WTC11 (cell line): Measurements from ENCODE around the gene LDB2. TPM values are rescaled to one million over a fixed set of nuclear protein-coding genes. Genes with fewer than 3 reads are reported as not detected.

ENCODE experiments used
- ATAC-seq: fragments of 200-7000 bp; cut with Tn5 transposase; 2 replicates; pipeline ENCODE4 v1.10.0; 2021; ENCODE audit warnings: mild to moderate bottlenecking, moderate library complexity
- CTCF ChIA-PET: fragments of 300-600 bp; sonication (Branson Sonifier 250); formaldehyde crosslinking; loops from one replicate; lab custom pipeline; 2021; ENCODE audit warnings: antibody characterized with exemption; lab: Charles Lee
- POLR2A ChIA-PET: fragments of 350-600 bp; sonication (Branson Sonifier 250); formaldehyde crosslinking; loops from one replicate; lab custom pipeline; 2021; ENCODE audit warnings: antibody characterized with exemption; lab: Charles Lee
- DNase-seq: peaks from one replicate; pipeline ENCODE4 v3.0.0; 2021; ENCODE audit warnings: low spot score
- H3K27ac Mint-ChIP-seq: 2 replicates; pipeline ENCODE4 v1.8.0; 2021; ENCODE audit warnings: mixed read lengths
- H3K27me3 Mint-ChIP-seq: 2 replicates; pipeline ENCODE4 v1.8.0; 2021; ENCODE audit warnings: low read depth, mild to moderate bottlenecking, moderate library complexity, mixed read lengths
- H3K36me3 Mint-ChIP-seq: 2 replicates; pipeline ENCODE4 v1.8.0; 2021; ENCODE audit warnings: mixed read lengths
- H3K4me1 Mint-ChIP-seq: 2 replicates; pipeline ENCODE4 v1.8.0; 2022; ENCODE audit warnings: mixed read lengths
- H3K4me3 Mint-ChIP-seq: 2 replicates; pipeline ENCODE4 v1.8.0; 2021; ENCODE audit warnings: mild to moderate bottlenecking, moderate library complexity, mixed read lengths
- H3K9me3 Mint-ChIP-seq: 2 replicates; pipeline ENCODE4 v1.8.0; 2021; ENCODE audit warnings: mixed read lengths
- AR ChIP-seq: fragments of 250-450 bp; sonication (Bioruptor Pico); IDR thresholded peaks from 2 replicates; pipeline ENCODE4 v1.9.0; 2021; ENCODE audit warnings: mild to moderate bottlenecking
- CREM ChIP-seq: sonication (generic); formaldehyde crosslinking; IDR thresholded peaks from 2 replicates; pipeline ENCODE4 v1.8.1; 2022; ENCODE audit warnings: mild to moderate bottlenecking, missing genetic modification reagents, moderate library complexity
- E2F1 ChIP-seq: sonication (generic); formaldehyde crosslinking; IDR thresholded peaks from 2 replicates; pipeline ENCODE4 v1.8.0; 2022; ENCODE audit warnings: mild to moderate bottlenecking, missing genetic modification reagents
- GABPB1 ChIP-seq: sonication (generic); formaldehyde crosslinking; IDR thresholded peaks from 2 replicates; pipeline ENCODE4 v1.8.1; 2023; ENCODE audit warnings: mild to moderate bottlenecking, missing genetic modification reagents
- NFATC4 ChIP-seq: fragments of 250-450 bp; sonication (Bioruptor Pico); IDR thresholded peaks from 2 replicates; pipeline ENCODE4 v1.9.0; 2021; ENCODE audit warnings: mild to moderate bottlenecking
- OVOL2 ChIP-seq: fragments of 250-450 bp; sonication (Bioruptor Pico); IDR thresholded peaks from 2 replicates; pipeline ENCODE4 v1.9.0; 2021; ENCODE audit warnings: mild to moderate bottlenecking, borderline replicate concordance
- PRDM15 ChIP-seq: sonication (generic); formaldehyde crosslinking; IDR thresholded peaks from 2 replicates; pipeline ENCODE4 v1.8.0; 2022; ENCODE audit warnings: missing genetic modification reagents
- SMAD3 ChIP-seq: sonication (generic); formaldehyde crosslinking; IDR thresholded peaks from 2 replicates; pipeline ENCODE4 v1.8.0; 2022; ENCODE audit warnings: missing genetic modification reagents, mild to moderate bottlenecking, borderline replicate concordance
- SMAD4 ChIP-seq: sonication (generic); formaldehyde crosslinking; IDR thresholded peaks from 2 replicates; pipeline ENCODE4 v1.8.0; 2022; ENCODE audit warnings: mild to moderate bottlenecking, missing genetic modification reagents
- SOX15 ChIP-seq: fragments of 250-450 bp; sonication (Bioruptor Pico); IDR thresholded peaks from 2 replicates; pipeline ENCODE4 v1.9.0; 2021; ENCODE audit warnings: mild to moderate bottlenecking
- ZBTB43 ChIP-seq: sonication (generic); formaldehyde crosslinking; IDR thresholded peaks from 2 replicates; pipeline ENCODE4 v1.8.1; 2023; ENCODE audit warnings: mild to moderate bottlenecking, missing genetic modification reagents
- ZNF121 ChIP-seq: sonication (generic); formaldehyde crosslinking; IDR thresholded peaks from 2 replicates; pipeline ENCODE4 v1.8.0; 2023; ENCODE audit warnings: missing genetic modification reagents
- ZNF317 ChIP-seq: sonication (generic); formaldehyde crosslinking; IDR thresholded peaks from 2 replicates; pipeline ENCODE4 v1.8.1; 2023; ENCODE audit warnings: low read depth, mild to moderate bottlenecking, moderate library complexity, missing genetic modification reagents, borderline replicate concordance
- ZNF396 ChIP-seq: fragments of 250-450 bp; sonication (Bioruptor Pico); IDR thresholded peaks from 2 replicates; pipeline ENCODE4 v1.8.0; 2021; ENCODE audit warnings: mild to moderate bottlenecking, moderate library complexity, borderline replicate concordance
- ZNF671 ChIP-seq: fragments of 250-450 bp; sonication (Bioruptor Pico); IDR thresholded peaks from 2 replicates; pipeline ENCODE4 v1.8.0; 2021; ENCODE audit warnings: mild to moderate bottlenecking
- total RNA-seq: library from RNA; stranded (reverse); gene quantifications from 3 replicates; pipeline ENCODE4 v1.2.3, GENCODE V29; 2021
- TF ChIP-seq, protein P1 (sequence below): sonication (generic); formaldehyde crosslinking; IDR thresholded peaks from 2 replicates; pipeline ENCODE4 v1.8.1; 2023; ENCODE audit warnings: mild to moderate bottlenecking, missing genetic modification reagents, borderline replicate concordance
- TF ChIP-seq, protein P2 (sequence below): sonication (generic); formaldehyde crosslinking; IDR thresholded peaks from 2 replicates; pipeline ENCODE4 v1.8.1; 2023; ENCODE audit warnings: mild to moderate bottlenecking, moderate library complexity, missing genetic modification reagents

The LDB2 gene
- total RNA-seq, 1 experiment from 2014 or later, result 62.4 TPM

GRCh38 chr4:16710198-16710597 is 188.2 kb downstream of the LDB2 start:
- CTCF ChIA-PET, result no interaction called here
- H3K4me3 Mint-ChIP-seq, result no peak overlapping the region
- no peak for ATAC-seq

More at GRCh38 chr4:16710198-16710597, 188.2 kb downstream of the LDB2 start:
- TF ChIP-seq, protein P1, sequence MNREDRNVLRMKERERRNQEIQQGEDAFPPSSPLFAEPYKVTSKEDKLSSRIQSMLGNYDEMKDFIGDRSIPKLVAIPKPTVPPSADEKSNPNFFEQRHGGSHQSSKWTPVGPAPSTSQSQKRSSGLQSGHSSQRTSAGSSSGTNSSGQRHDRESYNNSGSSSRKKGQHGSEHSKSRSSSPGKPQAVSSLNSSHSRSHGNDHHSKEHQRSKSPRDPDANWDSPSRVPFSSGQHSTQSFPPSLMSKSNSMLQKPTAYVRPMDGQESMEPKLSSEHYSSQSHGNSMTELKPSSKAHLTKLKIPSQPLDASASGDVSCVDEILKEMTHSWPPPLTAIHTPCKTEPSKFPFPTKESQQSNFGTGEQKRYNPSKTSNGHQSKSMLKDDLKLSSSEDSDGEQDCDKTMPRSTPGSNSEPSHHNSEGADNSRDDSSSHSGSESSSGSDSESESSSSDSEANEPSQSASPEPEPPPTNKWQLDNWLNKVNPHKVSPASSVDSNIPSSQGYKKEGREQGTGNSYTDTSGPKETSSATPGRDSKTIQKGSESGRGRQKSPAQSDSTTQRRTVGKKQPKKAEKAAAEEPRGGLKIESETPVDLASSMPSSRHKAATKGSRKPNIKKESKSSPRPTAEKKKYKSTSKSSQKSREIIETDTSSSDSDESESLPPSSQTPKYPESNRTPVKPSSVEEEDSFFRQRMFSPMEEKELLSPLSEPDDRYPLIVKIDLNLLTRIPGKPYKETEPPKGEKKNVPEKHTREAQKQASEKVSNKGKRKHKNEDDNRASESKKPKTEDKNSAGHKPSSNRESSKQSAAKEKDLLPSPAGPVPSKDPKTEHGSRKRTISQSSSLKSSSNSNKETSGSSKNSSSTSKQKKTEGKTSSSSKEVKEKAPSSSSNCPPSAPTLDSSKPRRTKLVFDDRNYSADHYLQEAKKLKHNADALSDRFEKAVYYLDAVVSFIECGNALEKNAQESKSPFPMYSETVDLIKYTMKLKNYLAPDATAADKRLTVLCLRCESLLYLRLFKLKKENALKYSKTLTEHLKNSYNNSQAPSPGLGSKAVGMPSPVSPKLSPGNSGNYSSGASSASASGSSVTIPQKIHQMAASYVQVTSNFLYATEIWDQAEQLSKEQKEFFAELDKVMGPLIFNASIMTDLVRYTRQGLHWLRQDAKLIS (CRISPR knock-in tag), result no peak
- TF ChIP-seq OVOL2 (CRISPR knock-in tag), result no peak
- TF ChIP-seq NFATC4, result no peak
- no peak for TF ChIP-seq E2F1 (CRISPR knock-in tag)
- TF ChIP-seq SOX15 (CRISPR knock-in tag), result no peak
- TF ChIP-seq, protein P2, sequence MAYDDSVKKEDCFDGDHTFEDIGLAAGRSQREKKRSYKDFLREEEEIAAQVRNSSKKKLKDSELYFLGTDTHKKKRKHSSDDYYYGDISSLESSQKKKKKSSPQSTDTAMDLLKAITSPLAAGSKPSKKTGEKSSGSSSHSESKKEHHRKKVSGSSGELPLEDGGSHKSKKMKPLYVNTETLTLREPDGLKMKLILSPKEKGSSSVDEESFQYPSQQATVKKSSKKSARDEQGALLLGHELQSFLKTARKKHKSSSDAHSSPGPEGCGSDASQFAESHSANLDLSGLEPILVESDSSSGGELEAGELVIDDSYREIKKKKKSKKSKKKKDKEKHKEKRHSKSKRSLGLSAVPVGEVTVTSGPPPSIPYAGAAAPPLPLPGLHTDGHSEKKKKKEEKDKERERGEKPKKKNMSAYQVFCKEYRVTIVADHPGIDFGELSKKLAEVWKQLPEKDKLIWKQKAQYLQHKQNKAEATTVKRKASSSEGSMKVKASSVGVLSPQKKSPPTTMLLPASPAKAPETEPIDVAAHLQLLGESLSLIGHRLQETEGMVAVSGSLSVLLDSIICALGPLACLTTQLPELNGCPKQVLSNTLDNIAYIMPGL, result no peak
- TF ChIP-seq SMAD4 (CRISPR knock-in tag), result no peak
- TF ChIP-seq ZNF671, result no peak
- TF ChIP-seq CREM (CRISPR knock-in tag), result no peak
- TF ChIP-seq ZNF121 (CRISPR knock-in tag), result no peak
- no peak for TF ChIP-seq GABPB1 (CRISPR knock-in tag)
- no peak for TF ChIP-seq SMAD3 (CRISPR knock-in tag)
- no peak for TF ChIP-seq ZNF396 (CRISPR knock-in tag)
- TF ChIP-seq ZNF317 (CRISPR knock-in tag), result no peak
- TF ChIP-seq AR (CRISPR knock-in tag), result no peak
- no peak for TF ChIP-seq ZBTB43 (CRISPR knock-in tag)
- TF ChIP-seq PRDM15 (CRISPR knock-in tag), result no peak
- Mint-ChIP-seq H3K4me1 (peaks cover 28% of the 10 kb centered on the region), H3K36me3 (no peaks in the 10 kb centered on the region), H3K9me3 (no peaks in the 10 kb centered on the region; the same call in 1 of the 2 replicates), H3K27me3 (no peaks in the 10 kb centered on the region), H3K27ac (no peak overlapping the region)
- POLR2A ChIA-PET, result interaction anchor here (1.1 kb wide), 1 partner anchor 36 kb away, joined by 3 read pairs; no protein-coding TSS in a partner anchor
- no peak for DNase-seq
